Tibial nerve (tissue), 4 donors: ENCODE measurements around the gene FAM216B.

Experiments used
- EP300 ChIP-seq, 2 donors: sonication (generic); formaldehyde crosslinking; IDR thresholded peaks; one replicate each; pipeline ENCODE4 v1.6.1; 2017; ENCODE audit warnings: antibody characterized with exemption in 2 of 2, mild to moderate bottlenecking in 1 of 2
- POLR2A ChIP-seq, 2 donors: fragments of 450-650 bp; IDR thresholded peaks; one replicate each; pipeline ENCODE4 v1.6.1; 2017; ENCODE audit warnings: antibody characterized with exemption in 2 of 2, mild to moderate bottlenecking in 2 of 2, moderate library complexity in 2 of 2
- TF ChIP-seq, protein P1 (sequence below), 5 experiments: fragments of 200-600 bp in 3 of 5; fragments of 450-650 bp in 2 of 5; sonication (generic) in 3 of 5; IDR thresholded peaks; one replicate each; pipeline ENCODE4 v1.5.1; 2016 to 2019; ENCODE audit warnings: antibody characterized with exemption in 5 of 5, mild to moderate bottlenecking in 3 of 5, moderate library complexity in 2 of 5

DNA sequence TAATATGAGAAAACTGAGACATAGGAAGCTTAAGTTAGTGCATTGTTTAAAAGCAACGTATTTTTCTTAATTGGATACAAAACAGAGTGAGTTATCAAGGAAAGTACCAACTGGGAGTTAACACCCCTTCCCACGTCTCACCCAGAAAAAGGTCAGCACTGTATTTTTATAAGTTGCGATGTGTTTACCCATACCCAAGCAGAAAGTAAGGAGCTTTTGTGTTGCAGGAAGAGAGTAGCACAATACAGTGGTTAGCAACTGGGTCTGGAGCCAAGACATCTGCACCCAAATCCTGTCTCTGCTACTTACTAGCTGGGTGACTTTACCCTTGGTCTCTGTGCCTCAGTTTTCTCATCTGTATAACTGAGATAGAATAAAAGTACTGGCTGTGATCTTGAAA is 34.3 kb downstream of the FAM216B start:
- TF ChIP-seq, protein P1, sequence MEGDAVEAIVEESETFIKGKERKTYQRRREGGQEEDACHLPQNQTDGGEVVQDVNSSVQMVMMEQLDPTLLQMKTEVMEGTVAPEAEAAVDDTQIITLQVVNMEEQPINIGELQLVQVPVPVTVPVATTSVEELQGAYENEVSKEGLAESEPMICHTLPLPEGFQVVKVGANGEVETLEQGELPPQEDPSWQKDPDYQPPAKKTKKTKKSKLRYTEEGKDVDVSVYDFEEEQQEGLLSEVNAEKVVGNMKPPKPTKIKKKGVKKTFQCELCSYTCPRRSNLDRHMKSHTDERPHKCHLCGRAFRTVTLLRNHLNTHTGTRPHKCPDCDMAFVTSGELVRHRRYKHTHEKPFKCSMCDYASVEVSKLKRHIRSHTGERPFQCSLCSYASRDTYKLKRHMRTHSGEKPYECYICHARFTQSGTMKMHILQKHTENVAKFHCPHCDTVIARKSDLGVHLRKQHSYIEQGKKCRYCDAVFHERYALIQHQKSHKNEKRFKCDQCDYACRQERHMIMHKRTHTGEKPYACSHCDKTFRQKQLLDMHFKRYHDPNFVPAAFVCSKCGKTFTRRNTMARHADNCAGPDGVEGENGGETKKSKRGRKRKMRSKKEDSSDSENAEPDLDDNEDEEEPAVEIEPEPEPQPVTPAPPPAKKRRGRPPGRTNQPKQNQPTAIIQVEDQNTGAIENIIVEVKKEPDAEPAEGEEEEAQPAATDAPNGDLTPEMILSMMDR (IDR thresholded peaks at IDR 0.05): no peak
- no peak for TF ChIP-seq EP300 (IDR thresholded peaks at IDR 0.05)
- TF ChIP-seq POLR2A (IDR thresholded peaks at IDR 0.05): no peak
